HG02623 (cell line): Measurements from ENCODE around the gene WDFY3.

Experiments used
- ATAC-seq: cut with Tn5 transposase; IDR thresholded peaks from one replicate; pipeline ENCODE4 v1.9.1; 2021; ENCODE audit warnings: moderate library complexity; ENCODE audit not compliant: unreplicated experiment

The WDFY3 gene

GRCh38 chr4:84734037-84734436 is 232.5 kb downstream of the WDFY3 start:
- ATAC-seq, result no peak

- no peak for ATAC-seq
Measured at GRCh38 chr4:84733343-84734033, 233.0 kb downstream of the WDFY3 start.

DNA sequence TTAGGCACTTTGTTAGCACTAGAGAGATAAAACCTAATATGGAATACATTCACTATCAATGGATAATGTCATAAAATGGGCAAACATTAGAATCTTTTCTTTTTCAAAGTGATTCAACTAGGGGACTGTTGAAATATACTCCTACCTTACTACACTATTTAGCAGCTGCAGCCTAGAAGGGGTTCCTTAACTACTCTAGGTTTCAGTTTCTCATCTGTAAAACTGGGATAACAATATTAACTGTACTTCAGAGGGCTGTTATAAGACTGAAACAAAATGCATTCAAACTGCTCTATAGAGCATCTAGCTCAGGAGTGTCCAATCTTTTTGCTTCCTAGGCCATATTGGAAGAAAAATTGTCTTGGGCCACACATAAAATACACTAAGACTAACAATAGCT is 236.1 kb downstream of the WDFY3 start:
- ATAC-seq, result no peak

- ATAC-seq, result no peak
Measured at GRCh38 chr4:84727491-84727890, 239.0 kb downstream of the WDFY3 start.

DNA sequence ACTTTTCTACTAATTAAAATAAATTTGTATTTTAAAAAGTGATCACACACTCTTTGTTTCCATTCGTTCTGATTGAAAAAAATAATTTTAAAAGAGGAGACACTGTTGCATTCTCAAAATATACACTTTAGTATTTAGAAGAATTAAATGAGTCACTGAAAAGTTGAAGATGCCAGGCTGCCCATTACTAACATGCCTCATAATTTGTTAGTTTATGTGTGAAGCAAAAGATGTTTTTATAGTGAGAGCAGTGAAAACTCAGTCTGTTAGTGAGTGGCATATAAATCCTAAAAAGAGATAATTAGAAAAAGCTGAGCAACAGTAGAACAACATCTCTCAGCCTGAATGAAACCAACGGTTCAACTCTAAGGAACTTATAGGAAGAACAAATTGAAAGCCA is 240.1 kb downstream of the WDFY3 start:
- ATAC-seq, result no peak

GRCh38 chr4:84722720-84723119 is 243.8 kb downstream of the WDFY3 start:
- no peak for ATAC-seq

DNA sequence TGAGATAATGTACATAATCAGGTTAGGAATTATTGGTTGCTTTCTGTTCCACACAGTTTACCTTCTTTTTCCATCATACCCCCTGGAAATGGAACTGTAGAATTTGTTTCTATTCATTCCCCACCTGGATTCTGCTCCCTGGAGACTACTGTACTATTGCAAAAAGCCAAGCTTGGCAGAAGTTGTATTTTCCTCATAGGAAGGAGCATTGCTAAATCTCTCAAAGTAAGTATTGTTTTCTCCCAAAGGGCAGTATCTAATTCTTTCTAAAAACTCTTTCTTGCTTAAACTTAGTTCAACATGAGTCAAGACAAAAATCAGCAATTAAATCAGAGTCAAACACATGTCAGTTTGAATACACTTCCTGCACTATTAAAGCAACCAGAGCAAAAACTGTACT is 247.4 kb downstream of the WDFY3 start:
- no peak for ATAC-seq

DNA sequence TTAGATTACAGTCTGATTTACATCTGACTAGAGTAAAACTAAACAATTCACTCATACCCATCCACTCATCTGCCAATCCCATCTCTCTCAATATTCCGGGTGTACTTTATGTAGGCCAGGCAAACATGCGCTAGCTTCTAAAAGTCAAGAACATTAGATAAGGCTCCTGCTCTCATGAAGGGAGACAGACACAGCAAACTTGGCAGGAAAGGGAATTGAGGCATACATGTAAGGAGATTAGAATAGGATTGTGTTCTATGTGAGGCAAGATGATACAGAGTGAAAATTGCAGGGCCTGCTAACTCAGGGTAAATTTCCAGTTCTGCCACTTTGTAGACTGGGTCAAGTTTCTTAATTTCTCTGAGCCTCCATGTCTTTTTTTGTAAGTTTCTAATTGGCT is 247.8 kb downstream of the WDFY3 start:
- no peak for ATAC-seq

DNA sequence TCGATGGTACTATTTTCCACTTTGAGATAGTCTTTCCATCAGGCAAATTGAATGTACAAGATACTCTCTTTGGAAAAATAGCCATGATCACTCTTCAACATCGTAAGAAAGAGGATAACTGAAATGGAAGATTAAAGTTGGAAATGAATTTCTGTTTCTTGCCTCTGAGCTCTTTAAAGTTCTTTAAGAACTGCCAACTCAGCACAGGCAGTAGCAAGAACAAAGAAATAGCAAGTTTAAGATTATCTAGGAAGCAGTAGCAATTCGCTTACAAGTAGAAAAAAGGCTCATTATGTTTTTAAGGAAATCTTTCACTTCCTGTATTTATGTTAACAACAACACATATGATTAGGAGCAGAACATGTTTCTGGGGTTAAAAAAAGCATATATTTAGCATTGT is 255.9 kb downstream of the WDFY3 start:
- no peak for ATAC-seq

DNA sequence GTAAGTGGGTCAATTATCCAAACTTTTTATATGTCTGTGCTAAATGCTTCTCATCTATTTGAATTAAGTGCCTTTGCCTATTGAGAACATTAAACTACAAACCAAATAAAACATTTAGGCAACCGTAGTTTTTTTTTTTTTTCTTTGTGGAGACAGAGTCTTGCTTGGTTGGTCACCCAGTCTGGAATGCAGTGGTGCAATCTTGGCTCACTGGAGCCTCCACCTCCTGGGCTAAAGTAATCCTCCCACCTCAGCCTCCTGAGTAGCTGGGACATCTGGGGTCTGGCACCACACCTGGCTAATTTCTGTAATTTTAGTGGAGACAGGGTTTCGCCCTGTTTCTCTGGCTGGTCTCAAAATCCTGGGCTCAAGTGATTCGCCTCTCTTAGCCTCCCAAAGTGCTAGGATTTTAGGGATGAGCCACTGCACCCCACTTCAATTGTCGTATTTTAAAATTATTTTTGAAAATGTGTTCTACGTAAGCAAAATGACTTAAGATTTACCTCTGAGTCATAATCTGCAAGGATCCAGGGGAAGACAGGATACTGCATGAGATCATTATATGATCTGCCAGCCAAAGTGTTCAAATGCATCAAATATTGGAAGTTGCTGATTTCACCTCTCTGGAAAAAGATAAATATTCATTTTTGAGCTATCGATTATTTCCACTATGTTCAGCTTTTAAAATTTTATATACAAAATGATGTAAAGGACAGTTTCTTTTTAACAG is 257.9 kb downstream of the WDFY3 start:
- no peak for ATAC-seq

DNA sequence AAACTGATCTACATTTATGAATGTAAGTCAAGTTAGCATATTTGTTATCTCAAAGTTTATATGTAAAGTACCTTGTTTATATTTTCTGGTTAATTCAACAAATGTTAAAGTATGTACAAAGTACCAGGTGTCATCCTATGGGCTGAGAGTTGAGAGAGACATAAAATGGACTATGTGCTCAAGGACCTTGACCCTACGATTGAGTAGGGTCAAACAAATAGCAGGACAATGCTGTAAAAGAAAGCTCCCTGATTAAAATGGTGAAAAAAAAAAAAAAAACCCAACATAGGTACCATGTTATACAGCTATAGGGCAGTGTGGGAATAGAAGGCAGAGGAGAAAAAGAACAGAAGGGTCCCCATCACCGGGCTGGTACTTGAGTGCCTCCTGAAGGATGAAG is 260.2 kb downstream of the WDFY3 start:
- ATAC-seq, result no peak

GRCh38 chr4:84699001-84699671 is 267.4 kb downstream of the WDFY3 start:
- no peak for ATAC-seq

- no peak for ATAC-seq
Measured at GRCh38 chr4:84697615-84698201, 268.8 kb downstream of the WDFY3 start.

- ATAC-seq, result no peak
Measured at GRCh38 chr4:84697159-84697558, 269.3 kb downstream of the WDFY3 start.

GRCh38 chr4:84691800-84692199 is 274.7 kb downstream of the WDFY3 start:
- ATAC-seq, result no peak

- no peak for ATAC-seq
Measured at GRCh38 chr4:84691170-84691691, 275.3 kb downstream of the WDFY3 start.

DNA sequence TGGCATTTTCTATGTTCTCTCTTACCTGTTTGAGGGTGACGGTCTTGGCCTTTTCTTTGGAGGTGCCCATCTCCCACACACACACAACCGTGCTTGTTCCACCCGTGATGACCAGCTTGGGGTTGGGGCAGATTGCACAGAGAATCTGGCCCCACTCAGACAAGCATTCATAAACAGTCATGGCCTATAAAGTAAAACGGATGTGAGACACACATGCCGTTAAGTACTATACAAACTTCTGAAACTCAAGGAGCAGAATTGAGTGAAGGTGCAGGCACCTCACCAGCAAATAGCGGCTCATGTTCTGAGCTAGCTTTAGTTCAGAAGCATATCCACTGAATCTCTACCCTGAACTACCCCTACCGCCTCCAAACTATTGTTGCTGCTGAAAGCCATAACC is 276.0 kb downstream of the WDFY3 start:
- no peak for ATAC-seq

GRCh38 chr4:84689197-84689596 is 277.3 kb downstream of the WDFY3 start:
- ATAC-seq, result no peak

DNA sequence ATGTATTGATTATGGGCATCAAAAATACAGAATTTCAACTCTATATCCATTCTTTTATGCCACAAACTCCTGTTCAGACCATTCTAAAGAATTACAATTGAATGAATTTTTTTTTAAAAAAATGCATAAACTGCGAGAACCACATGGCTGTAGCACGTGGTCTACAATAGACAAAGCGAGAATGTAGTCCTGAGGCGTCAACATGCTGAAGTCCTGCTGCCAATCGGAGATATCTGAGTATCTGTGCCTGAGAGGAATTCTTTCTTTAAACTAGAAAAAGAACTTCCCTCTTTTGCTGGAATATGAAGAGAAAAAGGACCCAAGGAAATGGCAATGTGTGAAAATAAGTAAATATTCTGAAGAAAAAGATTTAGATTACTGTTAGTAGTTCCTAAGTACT is 277.9 kb downstream of the WDFY3 start:
- no peak for ATAC-seq

DNA sequence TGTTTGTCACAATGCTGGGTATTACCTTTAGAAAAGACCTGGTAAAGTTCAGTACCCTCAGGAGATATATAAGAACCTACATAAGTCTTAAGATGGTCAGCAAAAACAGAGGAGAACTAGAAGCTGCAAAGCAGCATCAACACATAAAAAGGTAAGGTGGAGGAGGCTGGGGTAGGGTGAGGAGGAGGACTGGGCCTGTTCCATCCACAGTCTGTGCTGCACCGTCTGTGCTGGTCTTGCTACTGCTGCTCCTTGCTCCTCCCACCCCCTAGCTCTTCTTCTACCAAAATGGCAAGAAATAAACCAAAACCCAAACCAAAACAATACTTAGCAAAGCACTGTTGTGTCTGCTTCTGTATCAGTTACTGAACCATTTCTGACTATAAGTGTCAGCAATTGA is 281.4 kb downstream of the WDFY3 start:
- no peak for ATAC-seq

- ATAC-seq, result no peak
Measured at GRCh38 chr4:84684361-84684760, 282.1 kb downstream of the WDFY3 start.
